ENCODE measurements around the gene KLHL29.

KLHL29 gene

DNA sequence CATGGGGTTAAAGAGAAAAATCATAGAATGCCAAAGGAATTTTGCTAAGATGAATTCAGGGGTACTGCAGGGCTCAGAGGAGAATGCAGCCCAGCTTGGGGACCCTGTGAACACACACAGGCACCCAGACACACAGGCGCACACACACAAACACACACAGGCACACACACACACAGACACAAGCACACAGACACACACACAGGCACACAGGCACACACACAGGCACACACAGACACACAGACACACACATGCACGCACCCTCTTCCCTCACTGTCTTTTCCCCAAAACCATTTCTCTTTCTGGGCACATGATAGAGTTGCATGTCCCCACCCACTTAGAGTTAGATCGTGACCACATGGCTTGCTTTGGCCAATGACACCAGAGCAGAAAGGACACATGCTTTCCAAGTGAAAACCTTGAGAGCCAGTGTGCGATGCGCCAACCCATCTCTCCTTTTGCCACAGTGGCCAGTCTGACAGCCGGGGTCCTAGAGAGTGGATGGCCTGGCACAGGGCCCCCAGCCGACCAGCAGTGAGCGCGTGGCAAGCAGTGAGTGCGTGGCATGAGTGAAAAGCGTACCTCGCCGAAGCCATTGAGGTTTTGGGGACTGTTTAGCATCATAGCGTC lies 163.3 kb downstream of the KLHL29 start:
- TF ChIP-seq, protein P1, sequence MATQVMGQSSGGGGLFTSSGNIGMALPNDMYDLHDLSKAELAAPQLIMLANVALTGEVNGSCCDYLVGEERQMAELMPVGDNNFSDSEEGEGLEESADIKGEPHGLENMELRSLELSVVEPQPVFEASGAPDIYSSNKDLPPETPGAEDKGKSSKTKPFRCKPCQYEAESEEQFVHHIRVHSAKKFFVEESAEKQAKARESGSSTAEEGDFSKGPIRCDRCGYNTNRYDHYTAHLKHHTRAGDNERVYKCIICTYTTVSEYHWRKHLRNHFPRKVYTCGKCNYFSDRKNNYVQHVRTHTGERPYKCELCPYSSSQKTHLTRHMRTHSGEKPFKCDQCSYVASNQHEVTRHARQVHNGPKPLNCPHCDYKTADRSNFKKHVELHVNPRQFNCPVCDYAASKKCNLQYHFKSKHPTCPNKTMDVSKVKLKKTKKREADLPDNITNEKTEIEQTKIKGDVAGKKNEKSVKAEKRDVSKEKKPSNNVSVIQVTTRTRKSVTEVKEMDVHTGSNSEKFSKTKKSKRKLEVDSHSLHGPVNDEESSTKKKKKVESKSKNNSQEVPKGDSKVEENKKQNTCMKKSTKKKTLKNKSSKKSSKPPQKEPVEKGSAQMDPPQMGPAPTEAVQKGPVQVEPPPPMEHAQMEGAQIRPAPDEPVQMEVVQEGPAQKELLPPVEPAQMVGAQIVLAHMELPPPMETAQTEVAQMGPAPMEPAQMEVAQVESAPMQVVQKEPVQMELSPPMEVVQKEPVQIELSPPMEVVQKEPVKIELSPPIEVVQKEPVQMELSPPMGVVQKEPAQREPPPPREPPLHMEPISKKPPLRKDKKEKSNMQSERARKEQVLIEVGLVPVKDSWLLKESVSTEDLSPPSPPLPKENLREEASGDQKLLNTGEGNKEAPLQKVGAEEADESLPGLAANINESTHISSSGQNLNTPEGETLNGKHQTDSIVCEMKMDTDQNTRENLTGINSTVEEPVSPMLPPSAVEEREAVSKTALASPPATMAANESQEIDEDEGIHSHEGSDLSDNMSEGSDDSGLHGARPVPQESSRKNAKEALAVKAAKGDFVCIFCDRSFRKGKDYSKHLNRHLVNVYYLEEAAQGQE (IDR thresholded peaks at IDR 0.05; ENCODE audit: insufficient read depth in 1 of 2, low read depth in 2 of 2, low read length in 2 of 2) = no peak
- no peak for TF ChIP-seq TAF1 (IDR thresholded peaks at IDR 0.05; ENCODE audit: borderline replicate concordance, insufficient read depth, low read length)
- TF ChIP-seq POLR2AphosphoS5 (IDR thresholded peaks at IDR 0.05; ENCODE audit: low read depth, low read length) = no peak
- TF ChIP-seq FOXP2 (optimal IDR thresholded peaks at IDR 0.05; ENCODE audit: borderline replicate concordance, extremely low read depth, extremely low read length, insufficient read depth) = no peak
- no peak for TF ChIP-seq SIN3A (IDR thresholded peaks at IDR 0.05; ENCODE audit: borderline replicate concordance, insufficient read depth, low read length)

DNA sequence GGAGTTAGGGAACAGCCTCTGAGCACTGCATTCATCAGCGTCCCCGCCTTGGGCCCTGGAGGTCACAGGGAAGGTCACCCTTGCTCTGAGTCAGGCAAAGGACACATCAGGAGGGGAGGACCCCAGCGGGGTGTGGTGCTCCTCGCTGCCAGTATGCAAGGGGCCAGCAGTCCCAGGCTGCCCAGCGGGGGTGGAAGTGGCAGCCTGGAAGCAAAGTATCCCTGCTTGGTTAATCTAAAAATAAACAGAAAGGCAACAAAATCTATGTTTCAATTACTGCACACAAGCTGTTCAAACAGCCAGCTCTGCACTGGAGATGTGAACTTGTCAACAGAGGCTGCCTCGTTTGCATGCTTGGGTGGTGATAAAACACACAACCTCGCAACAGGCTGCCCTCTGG lies 164.1 kb downstream of the KLHL29 start:
- TF ChIP-seq SIN3A (IDR thresholded peaks at IDR 0.05; ENCODE audit: borderline replicate concordance, insufficient read depth, low read length) (no peak), FOXP2 (optimal IDR thresholded peaks at IDR 0.05; ENCODE audit: borderline replicate concordance, extremely low read depth, extremely low read length, insufficient read depth) (no peak), TAF1 (IDR thresholded peaks at IDR 0.05; ENCODE audit: borderline replicate concordance, insufficient read depth, low read length) (no peak), POLR2AphosphoS5 (IDR thresholded peaks at IDR 0.05; ENCODE audit: low read depth, low read length) (no peak)
- TF ChIP-seq, protein P1 (IDR thresholded peaks at IDR 0.05; ENCODE audit: insufficient read depth in 1 of 2, low read depth in 2 of 2, low read length in 2 of 2) = no peak

DNA sequence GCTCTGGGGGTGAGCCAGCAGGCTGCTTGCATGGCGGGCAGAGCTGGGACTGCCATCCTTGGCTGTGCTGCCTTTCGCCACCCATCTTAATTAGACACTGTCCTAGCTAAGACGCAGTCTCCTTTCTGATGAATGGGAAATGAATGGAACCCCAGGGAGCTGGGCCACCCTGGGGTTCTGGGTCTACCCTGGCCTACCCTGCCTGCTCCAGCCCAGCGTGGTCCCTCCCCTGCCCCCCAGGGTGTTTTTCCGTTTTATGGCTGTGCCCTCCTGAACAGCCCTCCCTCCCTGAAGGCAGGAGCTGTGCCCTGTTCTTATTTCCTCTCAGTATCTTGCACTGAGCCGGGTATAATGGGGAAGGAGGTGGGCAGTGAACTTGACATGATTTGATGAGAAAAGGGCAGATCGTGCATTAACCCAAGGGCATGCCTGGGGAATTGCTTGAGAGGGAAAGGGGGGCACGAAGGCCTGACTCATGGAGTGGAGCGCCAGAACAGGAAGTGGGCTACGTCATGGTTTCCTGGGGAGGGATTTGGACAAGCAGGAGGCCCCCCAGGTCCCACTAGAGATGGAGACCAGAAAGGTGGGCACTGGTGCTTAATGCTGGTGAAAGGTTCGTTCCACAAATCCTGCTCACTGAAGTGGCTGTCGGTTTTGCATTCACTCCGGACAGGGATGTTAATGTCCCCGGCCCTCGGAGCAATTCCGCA lies 165.0 kb downstream of the KLHL29 start:
- TF ChIP-seq POLR2AphosphoS5 (IDR thresholded peaks at IDR 0.05; ENCODE audit: low read depth, low read length) = no peak
- no peak for TF ChIP-seq SIN3A (IDR thresholded peaks at IDR 0.05; ENCODE audit: borderline replicate concordance, insufficient read depth, low read length)
- TF ChIP-seq TAF1 (IDR thresholded peaks at IDR 0.05; ENCODE audit: borderline replicate concordance, insufficient read depth, low read length) = no peak
- TF ChIP-seq, protein P1 (IDR thresholded peaks at IDR 0.05; ENCODE audit: insufficient read depth in 1 of 2, low read depth in 2 of 2, low read length in 2 of 2) = no peak
- no peak for TF ChIP-seq FOXP2 (optimal IDR thresholded peaks at IDR 0.05; ENCODE audit: borderline replicate concordance, extremely low read depth, extremely low read length, insufficient read depth)

DNA sequence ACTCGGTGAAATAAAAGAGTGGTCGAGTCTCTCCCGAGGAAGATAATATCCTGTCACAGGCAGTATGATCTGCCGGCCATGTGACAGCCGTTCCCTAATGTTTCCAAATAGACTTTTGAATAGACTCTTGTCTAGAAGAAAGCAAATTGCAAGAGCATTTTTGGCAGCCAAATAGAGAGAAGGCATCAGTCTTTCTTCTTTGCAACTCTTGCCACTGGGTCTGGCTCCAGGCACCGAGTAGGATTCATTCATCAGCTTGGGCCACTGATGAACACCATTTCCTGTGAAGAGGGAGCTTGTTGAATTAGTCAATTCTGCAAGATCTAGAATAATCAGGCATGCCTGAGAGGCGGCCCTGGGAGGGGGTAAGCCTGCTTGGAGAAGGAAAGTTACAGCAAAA lies 165.6 kb downstream of the KLHL29 start:
- TF ChIP-seq FOXP2 (optimal IDR thresholded peaks at IDR 0.05; ENCODE audit: borderline replicate concordance, extremely low read depth, extremely low read length, insufficient read depth) (no peak), POLR2AphosphoS5 (IDR thresholded peaks at IDR 0.05; ENCODE audit: low read depth, low read length) (no peak), SIN3A (IDR thresholded peaks at IDR 0.05; ENCODE audit: borderline replicate concordance, insufficient read depth, low read length) (no peak), TAF1 (IDR thresholded peaks at IDR 0.05; ENCODE audit: borderline replicate concordance, insufficient read depth, low read length) (no peak)
- TF ChIP-seq, protein P1 (IDR thresholded peaks at IDR 0.05; ENCODE audit: insufficient read depth in 1 of 2, low read depth in 2 of 2, low read length in 2 of 2) = no peak
